ENCODE data around the gene LRRC4C.

GRCh38 chr11:41383768-41384167 lies 75.7 kb downstream of the LRRC4C start:
- TF ChIP-seq CTCF (IDR thresholded peaks at IDR 0.05; ENCODE audit: low read length), result no peak
- no peak for TF ChIP-seq EZH2 (IDR thresholded peaks at IDR 0.05; ENCODE audit: borderline replicate concordance, low read length)

All from OCI-LY1 (cell line).